H9 (cell line): ENCODE measurements around the gene HSD3B1. TPM values are rescaled to one million over a fixed set of nuclear protein-coding genes. Genes with fewer than 3 reads are reported as not detected.

ENCODE experiments used
- DNase-seq: peaks from one replicate; pipeline ENCODE4 v3.0.0-alpha.2; 2017
- H2AFZ ChIP-seq: one replicate; pipeline ENCODE4 v1.6.1; 2013; ENCODE audit warnings: mild to moderate bottlenecking, low read length, control low read depth, moderate library complexity
- H2AK5ac ChIP-seq: 2 replicates; pipeline ENCODE4 v1.6.1; 2013; ENCODE audit warnings: low read length, control low read depth, mixed read lengths; ENCODE audit not compliant: insufficient read length
- H2BK120ac ChIP-seq: one replicate; pipeline ENCODE4 v1.6.1; 2013; ENCODE audit warnings: low read depth, mild to moderate bottlenecking, low read length, control low read depth, inconsistent platforms; ENCODE audit not compliant: poor library complexity, severe bottlenecking
- H2BK12ac ChIP-seq: 2 replicates; pipeline ENCODE4 v1.6.1; 2013; ENCODE audit warnings: low read length, control low read depth, mixed read lengths, low read depth; ENCODE audit not compliant: insufficient read length
- H2BK15ac ChIP-seq: 2 replicates; pipeline ENCODE4 v1.6.1; 2013; ENCODE audit warnings: low read depth, low read length, control low read depth
- H2BK20ac ChIP-seq: one replicate; pipeline ENCODE4 v1.6.1; 2013; ENCODE audit warnings: low read depth, mild to moderate bottlenecking, low read length, control low read depth, inconsistent platforms; ENCODE audit not compliant: poor library complexity, severe bottlenecking
- H2BK5ac ChIP-seq: 2 replicates; pipeline ENCODE4 v1.6.1; 2013; ENCODE audit warnings: low read length, control low read depth, mixed read lengths; ENCODE audit not compliant: insufficient read length
- H3K14ac ChIP-seq: 2 replicates; pipeline ENCODE4 v1.6.1; 2013; ENCODE audit warnings: low read length, control low read depth; ENCODE audit not compliant: insufficient read depth
- H3K18ac ChIP-seq: 2 replicates; pipeline ENCODE4 v1.6.1; 2013; ENCODE audit warnings: low read depth, mild to moderate bottlenecking, mixed read lengths, low read length, control low read depth; ENCODE audit not compliant: insufficient read length
- H3K23ac ChIP-seq: 2 replicates; pipeline ENCODE4 v1.6.1; 2013; ENCODE audit warnings: low read length, control low read depth, mixed read lengths, low read depth; ENCODE audit not compliant: insufficient read length
- H3K23me2 ChIP-seq: 2 replicates; pipeline ENCODE4 v1.6.1; 2013; ENCODE audit warnings: low read depth, mild to moderate bottlenecking, mixed read lengths, low read length, control low read depth; ENCODE audit not compliant: insufficient read length, poor library complexity, severe bottlenecking
- H3K27ac ChIP-seq: 2 replicates; pipeline ENCODE4 v1.5.1; 2013; ENCODE audit warnings: low read length, control low read depth, mixed read lengths, low read depth; ENCODE audit not compliant: insufficient read length
- H3K27me3 ChIP-seq: 2 replicates; pipeline ENCODE4 v1.6.1; 2013; ENCODE audit warnings: low read length, control low read depth, inconsistent platforms; ENCODE audit not compliant: insufficient read depth
- H3K4ac ChIP-seq: 2 replicates; pipeline ENCODE4 v1.6.1; 2013; ENCODE audit warnings: low read depth, mild to moderate bottlenecking, control low read depth, inconsistent platforms, low read length, moderate library complexity
- H3K4me1 ChIP-seq: 2 replicates; pipeline ENCODE4 v1.6.1; 2013; ENCODE audit warnings: low read length, control low read depth, inconsistent platforms; ENCODE audit not compliant: insufficient read depth
- H3K4me2 ChIP-seq: 2 replicates; pipeline ENCODE4 v1.6.1; 2013; ENCODE audit warnings: low read length, control low read depth, mixed read lengths; ENCODE audit not compliant: insufficient read length, insufficient read depth
- H3K56ac ChIP-seq: 2 replicates; pipeline ENCODE4 v1.6.1; 2013; ENCODE audit warnings: low read depth, mild to moderate bottlenecking, mixed read lengths, low read length, control low read depth; ENCODE audit not compliant: insufficient read length
- H3K79me1 ChIP-seq: 2 replicates; pipeline ENCODE4 v1.6.1; 2013; ENCODE audit warnings: low read depth, mild to moderate bottlenecking, moderate library complexity, low read length, control low read depth, inconsistent platforms; ENCODE audit not compliant: insufficient read depth, poor library complexity, severe bottlenecking
- H3K79me2 ChIP-seq: 2 replicates; pipeline ENCODE4 v1.6.1; 2013; ENCODE audit warnings: low read length, control low read depth, inconsistent platforms; ENCODE audit not compliant: insufficient read depth
- H3K9ac ChIP-seq: 2 replicates; pipeline ENCODE4 v1.6.1; 2013; ENCODE audit warnings: low read length, control low read depth, mixed read lengths; ENCODE audit not compliant: insufficient read length; ENCODE audit errors: extremely low read depth
- H3K9me3 ChIP-seq: one replicate; pipeline ENCODE4 v1.6.1; 2013; ENCODE audit warnings: low read depth, low read length, inconsistent platforms; ENCODE audit not compliant: control insufficient read depth
- H3T11ph ChIP-seq: one replicate; pipeline ENCODE4 v1.6.1; 2013; ENCODE audit warnings: mild to moderate bottlenecking, low read length, control low read depth, inconsistent platforms
- H4K20me1 ChIP-seq: one replicate; pipeline ENCODE4 v1.6.1; 2013; ENCODE audit not compliant: control insufficient read depth, insufficient read length, insufficient read depth
- H4K5ac ChIP-seq: 2 replicates; pipeline ENCODE4 v1.6.1; 2013; ENCODE audit warnings: low read depth, mild to moderate bottlenecking, mixed read lengths, low read length, control low read depth; ENCODE audit not compliant: insufficient read length
- H4K8ac ChIP-seq: replicated peaks from 2 replicates; pipeline ENCODE4 v1.6.1; 2013; ENCODE audit warnings: low read length, control low read depth, mixed read lengths, low read depth; ENCODE audit not compliant: insufficient read length
- H4K91ac ChIP-seq: 2 replicates; pipeline ENCODE4 v1.6.1; 2013; ENCODE audit warnings: low read depth, mild to moderate bottlenecking, moderate library complexity, mixed read lengths, low read length, control low read depth; ENCODE audit not compliant: insufficient read length
- H3K27ac Mint-ChIP-seq, 3 experiments: 2 replicates in 2 of 3; 3 replicates in 1 of 3; pipeline ENCODE4 v1.8.0; 2020 to 2021; ENCODE audit warnings: mixed read lengths in 3 of 3, mild to moderate bottlenecking in 1 of 3, moderate library complexity in 1 of 3
- H3K27me3 Mint-ChIP-seq: 2 replicates; pipeline ENCODE4 v1.8.0; 2021; ENCODE audit warnings: low read depth, mild to moderate bottlenecking, moderate library complexity, mixed read lengths
- H3K36me3 Mint-ChIP-seq, 3 experiments: 2 replicates in 2 of 3; 3 replicates in 1 of 3; pipeline ENCODE4 v1.8.0; 2020 to 2021; ENCODE audit warnings: low read depth in 3 of 3, mixed read lengths in 3 of 3; ENCODE audit not compliant: insufficient read depth in 1 of 3
- H3K4me1 Mint-ChIP-seq, 2 experiments: 2 replicates each; pipeline ENCODE4 v1.8.0; 2020; ENCODE audit warnings: mixed read lengths in 2 of 2
- H3K4me3 Mint-ChIP-seq, 2 experiments: 2 replicates in 1 of 2; 3 replicates in 1 of 2; pipeline ENCODE4 v1.8.0; 2020 to 2021; ENCODE audit warnings: mild to moderate bottlenecking in 2 of 2, mixed read lengths in 2 of 2, moderate library complexity in 1 of 2
- H3K9me3 Mint-ChIP-seq, 2 experiments: 2 replicates in 1 of 2; 3 replicates in 1 of 2; pipeline ENCODE4 v1.8.0; 2020; ENCODE audit warnings: mild to moderate bottlenecking in 2 of 2, mixed read lengths in 2 of 2, moderate library complexity in 1 of 2
- WGBS: extraction: QIAGEN DNeasy Blood & Tissue Kit; methylation state at CpG from one replicate; pipeline ENCODE4 v1.1.7; 2013; ENCODE audit warnings: missing lambda C conversion rate, low lambda C conversion rate, mixed read lengths; ENCODE audit not compliant: insufficient read length; ENCODE audit errors: extremely low coverage; 5-methylcytosine and 5-hydroxymethylcytosine counted together
- total RNA-seq: library from RNA; stranded (reverse); gene quantifications from 2 replicates; pipeline ENCODE4 v1.2.1, GENCODE V29; 2021
- TF ChIP-seq, protein P1 (sequence below): fragments of 200-600 bp; sonication (generic); conservative IDR thresholded peaks from 3 replicates; pipeline ENCODE4 v1.8.0; 2021; ENCODE audit warnings: antibody characterized with exemption, mild to moderate bottlenecking

HSD3B1 gene
- total RNA-seq, 1 experiment from 2014 or later = not detected

- no peaks in the 10 kb centered on the region for H3K79me2 ChIP-seq
- Mint-ChIP-seq H3K9me3 (no peaks in the 10 kb centered on the region), H3K4me3 (no peak overlapping the region), H3K27me3 (no peaks in the 10 kb centered on the region), H3K36me3 (no peaks in the 10 kb centered on the region), H3K4me1 (peaks cover 6 to 18% of the 10 kb centered on the region in 2 experiments), H3K27ac (no peak overlapping the region)
- no peak overlapping the region for H3K14ac ChIP-seq
- no peaks in the 10 kb centered on the region for H3K23me2 ChIP-seq
- no peak overlapping the region for H4K5ac ChIP-seq
- no peak overlapping the region for H4K91ac ChIP-seq
- H2BK120ac ChIP-seq = no peak overlapping the region
- H3K56ac ChIP-seq = no peak overlapping the region
- no peak overlapping the region for H3K4ac ChIP-seq
- no peak overlapping the region for H2AFZ ChIP-seq
- H2AK5ac ChIP-seq = no peak overlapping the region
- H2BK20ac ChIP-seq = no peak overlapping the region
- H3K23ac ChIP-seq = no peak overlapping the region
- no peak overlapping the region for H2BK12ac ChIP-seq
- H2BK5ac ChIP-seq = no peak overlapping the region
- H3K27me3 ChIP-seq = no peaks in the 10 kb centered on the region
- no peak overlapping the region for H3K4me2 ChIP-seq
- H3K4me1 ChIP-seq = no peaks in the 10 kb centered on the region
- no peak for DNase-seq
- WGBS = no CpG with 5 or more reads among the region's 2 CpGs
- H3K27ac ChIP-seq = no peak overlapping the region
- H3T11ph ChIP-seq = no peak overlapping the region
- no peaks in the 10 kb centered on the region for H3K79me1 ChIP-seq
- no peaks in the 10 kb centered on the region for H4K20me1 ChIP-seq
- H4K8ac ChIP-seq = no peak overlapping the region
- H3K9me3 ChIP-seq = no peaks in the 10 kb centered on the region
- TF ChIP-seq, protein P1, sequence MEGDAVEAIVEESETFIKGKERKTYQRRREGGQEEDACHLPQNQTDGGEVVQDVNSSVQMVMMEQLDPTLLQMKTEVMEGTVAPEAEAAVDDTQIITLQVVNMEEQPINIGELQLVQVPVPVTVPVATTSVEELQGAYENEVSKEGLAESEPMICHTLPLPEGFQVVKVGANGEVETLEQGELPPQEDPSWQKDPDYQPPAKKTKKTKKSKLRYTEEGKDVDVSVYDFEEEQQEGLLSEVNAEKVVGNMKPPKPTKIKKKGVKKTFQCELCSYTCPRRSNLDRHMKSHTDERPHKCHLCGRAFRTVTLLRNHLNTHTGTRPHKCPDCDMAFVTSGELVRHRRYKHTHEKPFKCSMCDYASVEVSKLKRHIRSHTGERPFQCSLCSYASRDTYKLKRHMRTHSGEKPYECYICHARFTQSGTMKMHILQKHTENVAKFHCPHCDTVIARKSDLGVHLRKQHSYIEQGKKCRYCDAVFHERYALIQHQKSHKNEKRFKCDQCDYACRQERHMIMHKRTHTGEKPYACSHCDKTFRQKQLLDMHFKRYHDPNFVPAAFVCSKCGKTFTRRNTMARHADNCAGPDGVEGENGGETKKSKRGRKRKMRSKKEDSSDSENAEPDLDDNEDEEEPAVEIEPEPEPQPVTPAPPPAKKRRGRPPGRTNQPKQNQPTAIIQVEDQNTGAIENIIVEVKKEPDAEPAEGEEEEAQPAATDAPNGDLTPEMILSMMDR = no peak
- H2BK15ac ChIP-seq = no peak overlapping the region
- H3K18ac ChIP-seq = no peak overlapping the region
- H3K9ac ChIP-seq = no peak overlapping the region
These were observed 43.4 kb downstream of the HSD3B1 start for GRCh38 chr1:119550381-119550780.
